HPDE6-E6E7 (cell line): ENCODE data around the gene AEBP1.
"Not testable (repeated sequence)": the region's sequence is repeated elsewhere in the genome, so short reads cannot be mapped to it uniquely, and the experiment has no call there.

Experiments used
- DNase-seq: peaks from one replicate; pipeline ENCODE4 v3.0.0; 2011; ENCODE audit warnings: missing footprints; ENCODE audit errors: extremely low spot score

Gene AEBP1

GRCh38 chr7:44117801-44118429, 13.8 kb downstream of the AEBP1 start:
- no peak for DNase-seq

- no peak for DNase-seq
Observed at GRCh38 chr7:44119829-44120380, 15.8 kb downstream of the AEBP1 start.

- no peak for DNase-seq
Observed at GRCh38 chr7:44120395-44120794, 16.2 kb downstream of the AEBP1 start.

- DNase-seq: no peak
Observed at GRCh38 chr7:44121761-44122420, 17.7 kb downstream of the AEBP1 start.

- no peak for DNase-seq
Observed at GRCh38 chr7:44122529-44122928, 18.4 kb downstream of the AEBP1 start.

- peak; percentile 100 for DNase-seq
Observed at GRCh38 chr7:44123190-44124003, 19.3 kb downstream of the AEBP1 start, which contains the start of gene POLD2. Gene POLD2, minus strand, starts transcription at chr7:44123548. Its CDS starts 1,495 bp downstream, at chr7:44122053.

GRCh38 chr7:44124822-44125202, 20.7 kb downstream of the AEBP1 start:
- no peak for DNase-seq

GRCh38 chr7:44126574-44126973, 22.4 kb downstream of the AEBP1 start:
- DNase-seq: not testable (repeated sequence)

- DNase-seq: no peak
Observed at GRCh38 chr7:44127161-44127560, 23.0 kb downstream of the AEBP1 start.

- no peak for DNase-seq
Observed at GRCh38 chr7:44128721-44129582, 24.8 kb downstream of the AEBP1 start.

GRCh38 chr7:44131173-44132029, 27.3 kb downstream of the AEBP1 start:
- no peak for DNase-seq

GRCh38 chr7:44132039-44132438, 27.9 kb downstream of the AEBP1 start:
- DNase-seq: no peak

- DNase-seq: no peak
Observed at GRCh38 chr7:44133295-44133694, 29.1 kb downstream of the AEBP1 start.

GRCh38 chr7:44134943-44135628, 30.9 kb downstream of the AEBP1 start:
- DNase-seq: no peak

GRCh38 chr7:44136731-44137130, 32.6 kb downstream of the AEBP1 start:
- DNase-seq: no peak

GRCh38 chr7:44138698-44139097, 34.6 kb downstream of the AEBP1 start:
- DNase-seq: no peak

GRCh38 chr7:44139311-44140010, 35.3 kb downstream of the AEBP1 start:
- DNase-seq: no peak

GRCh38 chr7:44140341-44140740, 36.2 kb downstream of the AEBP1 start:
- no peak for DNase-seq

- DNase-seq: no peak
Observed at GRCh38 chr7:44141221-44141850, 37.2 kb downstream of the AEBP1 start, which contains the start of gene MYL7. Gene MYL7, minus strand, starts transcription at chr7:44141332. Its CDS starts 27 bp downstream, at chr7:44141305.
